GM23248 (cell line): Measurements from ENCODE around the gene NDUFS6. TPM values are rescaled to one million over a fixed set of nuclear protein-coding genes. Genes with fewer than 3 reads are reported as not detected.

Experiments
- DNase-seq: peaks from one replicate; pipeline ENCODE4 v3.0.0-alpha.2; 2015
- H2AFZ ChIP-seq: fragments of 200-600 bp; sonication (generic); 2 replicates; pipeline ENCODE4 v1.6.1; 2016; ENCODE audit warnings: antibody characterized with exemption
- H3F3A ChIP-seq: fragments of 200-600 bp; sonication (generic); 2 replicates; pipeline ENCODE4 v1.6.1; 2016; ENCODE audit warnings: mild to moderate bottlenecking, antibody characterized with exemption, mixed run types; ENCODE audit not compliant: insufficient read depth
- H3K27ac ChIP-seq: fragments of 200-600 bp; sonication (generic); 2 replicates; pipeline ENCODE4 v1.5.1; 2016; ENCODE audit warnings: mild to moderate bottlenecking
- H3K27me3 ChIP-seq: fragments of 200-600 bp; sonication (generic); replicated peaks from 2 replicates; pipeline ENCODE4 v1.6.1; 2016; ENCODE audit warnings: mild to moderate bottlenecking; ENCODE audit not compliant: insufficient read depth
- H3K36me3 ChIP-seq: fragments of 200-600 bp; sonication (generic); 2 replicates; pipeline ENCODE4 v1.6.1; 2016; ENCODE audit warnings: low read depth, mild to moderate bottlenecking
- H3K4me1 ChIP-seq: fragments of 200-600 bp; sonication (generic); 2 replicates; pipeline ENCODE4 v1.6.1; 2016; ENCODE audit warnings: mild to moderate bottlenecking; ENCODE audit not compliant: insufficient read depth
- H3K4me2 ChIP-seq: fragments of 200-600 bp; sonication (generic); one replicate; pipeline ENCODE4 v1.6.1; 2016; ENCODE audit warnings: mild to moderate bottlenecking; ENCODE audit not compliant: unreplicated experiment
- H3K4me3 ChIP-seq: fragments of 200-600 bp; sonication (generic); 2 replicates; pipeline ENCODE4 v1.5.1; 2016; ENCODE audit warnings: mild to moderate bottlenecking
- H3K79me2 ChIP-seq: fragments of 200-600 bp; sonication (generic); 2 replicates; pipeline ENCODE4 v1.6.1; 2016; ENCODE audit warnings: mild to moderate bottlenecking; ENCODE audit not compliant: insufficient read depth
- H3K9ac ChIP-seq: fragments of 200-600 bp; sonication (generic); 2 replicates; pipeline ENCODE4 v1.6.1; 2016; ENCODE audit warnings: mild to moderate bottlenecking
- H3K9me2 ChIP-seq: fragments of 200-600 bp; sonication (generic); 2 replicates; pipeline ENCODE4 v1.6.1; 2016; ENCODE audit warnings: mixed run types, mild to moderate bottlenecking, moderate library complexity; ENCODE audit not compliant: insufficient read depth
- H3K9me3 ChIP-seq: fragments of 200-600 bp; sonication (generic); one replicate; pipeline ENCODE4 v1.6.1; 2017; ENCODE audit warnings: low read depth
- H4K20me1 ChIP-seq: fragments of 200-600 bp; sonication (generic); 2 replicates; pipeline ENCODE4 v1.6.0; 2016; ENCODE audit not compliant: insufficient read depth
- EZH2 ChIP-seq: fragments of 200-600 bp; sonication (generic); IDR thresholded peaks from 2 replicates; pipeline ENCODE4 v1.6.1; 2018; ENCODE audit warnings: antibody characterized with exemption, mild to moderate bottlenecking; ENCODE audit not compliant: insufficient read depth, poor library complexity, severe bottlenecking
- EZH2phosphoT487 ChIP-seq: fragments of 200-600 bp; sonication (generic); IDR thresholded peaks from 2 replicates; pipeline ENCODE4 v1.6.1; 2018; ENCODE audit warnings: antibody characterized with exemption, moderate library complexity, mild to moderate bottlenecking, low read depth; ENCODE audit not compliant: insufficient read depth
- WGBS, 2 experiments: methylation state at CpG; one replicate each; pipeline ENCODE4 v1.1.6; 2015 to 2017; ENCODE audit warnings: low lambda C conversion rate in 2 of 2, low coverage in 1 of 2; ENCODE audit errors: missing lambda C conversion rate in 2 of 2; 5-methylcytosine and 5-hydroxymethylcytosine counted together
- in situ Hi-C: fragments of 300-500 bp; cut with MboI; formaldehyde crosslinking; loops from 2 replicates; pipeline ENCODE4 v1.15.0; 2020
- polyA plus RNA-seq: library from polyadenylated mRNA; unstranded; fragments of >200 nt; fragmentation: Nextera tagmentation; extraction: Ambion mirVana; gene quantifications from 2 replicates; pipeline ENCODE4 v1.2.1, GENCODE V29; 2016
- total RNA-seq: library from RNA; depleted of rRNA; stranded (reverse); fragments of >200 nt; shearing (Covaris generic); gene quantifications from 2 replicates; pipeline ENCODE4 v1.2.3, GENCODE V29; 2014

The NDUFS6 gene
- total and polyA plus RNA-seq, 2 experiments from 2014 or later: 39.6 to 106 TPM

GRCh38 chr5:1803192-1803591, 2.0 kb downstream of the NDUFS6 start:
- H3K9me2 ChIP-seq: no peaks in the 10 kb centered on the region
- H3K9ac ChIP-seq: no peak overlapping the region
- H3K36me3 ChIP-seq: peaks cover 2% of the 10 kb centered on the region
- peaks cover 90% of the 10 kb centered on the region for H3K79me2 ChIP-seq
- no peaks in the 10 kb centered on the region for H3K27me3 ChIP-seq
- H3F3A ChIP-seq: 0 out of 2 replicates have a peak, but pooled peaks cover 11% of the 10 kb centered on the region
- H2AFZ ChIP-seq: no peak overlapping the region
- no peaks in the 10 kb centered on the region for H3K9me3 ChIP-seq
- H4K20me1 ChIP-seq: no peaks in the 10 kb centered on the region
- no peak for TF ChIP-seq EZH2
- no peak for TF ChIP-seq EZH2phosphoT487
- H3K4me2 ChIP-seq: no peak overlapping the region
- in situ Hi-C loops: no loop called here
- DNase-seq: no peak
- H3K27ac ChIP-seq: no peak overlapping the region
- H3K4me1 ChIP-seq: peaks cover 13% of the 10 kb centered on the region; the same call in 1 of the 2 replicates
- WGBS, 2 experiments: 95 to 97% methylated on average over 1 of the region's 1 CpG
- no peak overlapping the region for H3K4me3 ChIP-seq

GRCh38 chr5:1804001-1804690, 2.9 kb downstream of the NDUFS6 start:
- Histone ChIP-seq H3K36me3 (no peaks in the 10 kb centered on the region; the same call in 1 of the 2 replicates), H3K9ac (no peak overlapping the region), H2AFZ (no peak overlapping the region), H4K20me1 (no peaks in the 10 kb centered on the region), H3K27me3 (no peaks in the 10 kb centered on the region), H3K4me1 (0 out of 2 replicates have a peak, but pooled peaks cover 6% of the 10 kb centered on the region), H3K27ac (no peak overlapping the region), H3K4me3 (no peak overlapping the region), H3K9me2 (no peaks in the 10 kb centered on the region), H3K4me2 (no peak overlapping the region), H3K9me3 (no peaks in the 10 kb centered on the region), H3K79me2 (peaks cover 90% of the 10 kb centered on the region), H3F3A (0 out of 2 replicates have a peak, but pooled peaks cover 11% of the 10 kb centered on the region)
- WGBS, 2 experiments: 92 to 94% methylated on average over 13 to 15 of the region's 15 CpGs
- DNase-seq: no peak
- TF ChIP-seq EZH2phosphoT487 (no peak), EZH2 (no peak)
- in situ Hi-C loops: no loop called here

GRCh38 chr5:1805326-1805725, 4.1 kb downstream of the NDUFS6 start:
- Histone ChIP-seq H3F3A (0 out of 2 replicates have a peak, but pooled peaks cover 6% of the 10 kb centered on the region), H3K79me2 (peaks cover 96% of the 10 kb centered on the region), H2AFZ (no peak overlapping the region), H3K4me2 (no peak overlapping the region), H3K9me3 (no peaks in the 10 kb centered on the region), H3K27ac (no peak overlapping the region), H3K36me3 (no peaks in the 10 kb centered on the region; the same call in 1 of the 2 replicates), H3K4me1 (0 out of 2 replicates have a peak, but pooled peaks cover 6% of the 10 kb centered on the region), H3K4me3 (no peak overlapping the region), H3K9ac (no peak overlapping the region), H3K27me3 (no peaks in the 10 kb centered on the region), H4K20me1 (no peaks in the 10 kb centered on the region), H3K9me2 (no peaks in the 10 kb centered on the region)
- DNase-seq: no peak
- TF ChIP-seq EZH2 (no peak), EZH2phosphoT487 (no peak)
- in situ Hi-C loops: no loop called here
- WGBS, 2 experiments: 63 to 68% methylated on average over 4 of the region's 4 CpGs

GRCh38 chr5:1805736-1806135, 4.5 kb downstream of the NDUFS6 start:
- WGBS, 2 experiments: 91 to 92% methylated on average over 10 of the region's 10 CpGs
- in situ Hi-C loops: no loop called here
- TF ChIP-seq EZH2: no peak
- no peak for TF ChIP-seq EZH2phosphoT487
- Histone ChIP-seq H3K36me3 (peaks cover under 1% of the 10 kb centered on the region; the same call in 1 of the 2 replicates), H3K4me1 (0 out of 2 replicates have a peak, but pooled peaks cover 6% of the 10 kb centered on the region), H4K20me1 (no peaks in the 10 kb centered on the region), H3K4me3 (no peak overlapping the region), H3K9me2 (no peaks in the 10 kb centered on the region), H3K27me3 (no peaks in the 10 kb centered on the region), H3K79me2 (peaks cover 98% of the 10 kb centered on the region), H3K27ac (no peak overlapping the region), H3K9ac (no peak overlapping the region), H2AFZ (no peak overlapping the region), H3K4me2 (no peak overlapping the region), H3K9me3 (no peaks in the 10 kb centered on the region), H3F3A (0 out of 2 replicates have a peak, but pooled peaks cover 2% of the 10 kb centered on the region)
- DNase-seq: no peak
